HG03342 (cell line): ENCODE data around the gene C2orf76.

ENCODE experiments used
- ATAC-seq: cut with Tn5 transposase; IDR thresholded peaks from one replicate; pipeline ENCODE4 v1.9.1; 2021; ENCODE audit warnings: mild to moderate bottlenecking, moderate library complexity; ENCODE audit not compliant: unreplicated experiment

C2orf76 gene

GRCh38 chr2:119266091-119266589 lies 100.5 kb downstream of the C2orf76 start:
- no peak for ATAC-seq

- ATAC-seq: no peak
Observed at GRCh38 chr2:119265693-119266066, 101.0 kb downstream of the C2orf76 start.

GRCh38 chr2:119264781-119265692 lies 101.6 kb downstream of the C2orf76 start:
- peak; percentile 98 for ATAC-seq

GRCh38 chr2:119263656-119264055 lies 103.0 kb downstream of the C2orf76 start:
- no peak for ATAC-seq

- ATAC-seq: no peak
Observed at GRCh38 chr2:119263025-119263424, 103.6 kb downstream of the C2orf76 start.

GRCh38 chr2:119261493-119262225 lies 105.0 kb downstream of the C2orf76 start:
- no peak for ATAC-seq

- no peak for ATAC-seq
Observed at GRCh38 chr2:119260646-119261492, 105.8 kb downstream of the C2orf76 start.

GRCh38 chr2:119259296-119259860 lies 107.3 kb downstream of the C2orf76 start:
- ATAC-seq: no peak

- ATAC-seq: no peak
Observed at GRCh38 chr2:119257198-119257597, 109.4 kb downstream of the C2orf76 start.

GRCh38 chr2:119256582-119256921 lies 110.1 kb downstream of the C2orf76 start:
- no peak for ATAC-seq

GRCh38 chr2:119255760-119256581 lies 110.7 kb downstream of the C2orf76 start:
- no peak for ATAC-seq

GRCh38 chr2:119254601-119255080 lies 112.0 kb downstream of the C2orf76 start:
- no peak for ATAC-seq

GRCh38 chr2:119253760-119254600 lies 112.7 kb downstream of the C2orf76 start:
- ATAC-seq: no peak

GRCh38 chr2:119253114-119253702 lies 113.4 kb downstream of the C2orf76 start:
- ATAC-seq: no peak
